Right lobe of liver (tissue), 4 donors: ENCODE measurements around the gene ZNF865.

ENCODE experiments used
- POLR2A ChIP-seq: fragments of 450-650 bp; IDR thresholded peaks from one replicate; pipeline ENCODE4 v1.6.1; 2017; ENCODE audit warnings: antibody characterized with exemption, mild to moderate bottlenecking
- TF ChIP-seq, protein P1 (sequence below), 4 donors: fragments of 200-600 bp in 3 of 4; fragments of 450-650 bp in 1 of 4; IDR thresholded peaks; one replicate each; pipeline versions ENCODE4 v1.5.1 to v1.8.0; 2016 to 2022; ENCODE audit warnings: antibody characterized with exemption in 4 of 4, mild to moderate bottlenecking in 2 of 4
- donor health status: DM: no; HTN: no; CAD: no.
- donor health status: DM: no; HTN: no; CAD: no.
- donor health status: DM: no; HTN: yes; CAD: no.

DNA sequence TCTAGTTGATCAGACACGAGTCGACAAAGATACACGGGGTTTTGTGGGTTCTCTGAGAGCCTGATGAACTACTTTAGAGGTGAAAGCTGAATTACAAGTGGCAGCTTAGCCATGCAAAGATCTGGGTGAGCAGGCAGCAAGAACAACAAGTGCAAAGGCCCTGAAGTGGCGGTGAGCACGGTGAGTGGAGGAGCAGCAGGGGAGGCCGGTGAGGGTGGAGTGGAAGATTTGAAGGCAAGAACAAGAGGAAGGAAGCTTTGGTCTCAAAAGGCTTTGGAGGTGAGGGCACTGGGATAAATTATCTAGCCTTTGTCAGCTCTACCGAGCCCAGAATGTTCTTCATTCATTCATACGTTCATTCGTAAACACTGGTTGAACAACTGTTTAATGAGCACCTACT lies 1.4 kb downstream of the ZNF865 start:
- TF ChIP-seq, protein P1, sequence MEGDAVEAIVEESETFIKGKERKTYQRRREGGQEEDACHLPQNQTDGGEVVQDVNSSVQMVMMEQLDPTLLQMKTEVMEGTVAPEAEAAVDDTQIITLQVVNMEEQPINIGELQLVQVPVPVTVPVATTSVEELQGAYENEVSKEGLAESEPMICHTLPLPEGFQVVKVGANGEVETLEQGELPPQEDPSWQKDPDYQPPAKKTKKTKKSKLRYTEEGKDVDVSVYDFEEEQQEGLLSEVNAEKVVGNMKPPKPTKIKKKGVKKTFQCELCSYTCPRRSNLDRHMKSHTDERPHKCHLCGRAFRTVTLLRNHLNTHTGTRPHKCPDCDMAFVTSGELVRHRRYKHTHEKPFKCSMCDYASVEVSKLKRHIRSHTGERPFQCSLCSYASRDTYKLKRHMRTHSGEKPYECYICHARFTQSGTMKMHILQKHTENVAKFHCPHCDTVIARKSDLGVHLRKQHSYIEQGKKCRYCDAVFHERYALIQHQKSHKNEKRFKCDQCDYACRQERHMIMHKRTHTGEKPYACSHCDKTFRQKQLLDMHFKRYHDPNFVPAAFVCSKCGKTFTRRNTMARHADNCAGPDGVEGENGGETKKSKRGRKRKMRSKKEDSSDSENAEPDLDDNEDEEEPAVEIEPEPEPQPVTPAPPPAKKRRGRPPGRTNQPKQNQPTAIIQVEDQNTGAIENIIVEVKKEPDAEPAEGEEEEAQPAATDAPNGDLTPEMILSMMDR (IDR thresholded peaks at IDR 0.05): no peak
- no peak for TF ChIP-seq POLR2A
